Fibroblast of gingiva (primary cell): ENCODE results near the gene C14orf132.
A peak's percentile ranks its signal among the peaks of the same experiment; 100 is the strongest.

Source experiments
- DNase-seq: peaks from one replicate; pipeline ENCODE4 v3.0.0-alpha.2; 2011; ENCODE audit warnings: low read depth

The C14orf132 gene

GRCh38 chr14:96098309-96098998 lies 59.3 kb downstream of the C14orf132 start:
- peak; percentile 46 for DNase-seq

DNA sequence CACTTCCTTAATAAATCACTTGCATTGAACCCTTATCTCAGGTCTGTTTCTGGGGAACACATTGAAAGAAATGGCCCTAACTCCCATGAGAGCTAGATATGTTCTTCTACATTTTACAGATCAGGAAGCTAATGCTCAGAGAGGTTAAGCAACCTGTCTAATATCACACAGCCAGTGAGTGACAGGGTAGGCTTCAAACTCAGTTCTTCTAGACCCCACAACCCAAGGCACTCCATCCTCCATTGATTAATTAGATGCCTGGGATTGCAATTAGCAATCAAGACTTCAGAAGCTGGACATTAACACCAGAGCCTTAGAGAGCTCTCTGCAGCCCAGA lies 59.8 kb downstream of the C14orf132 start:
- no peak for DNase-seq

- DNase-seq: peak; percentile 69
Measured at GRCh38 chr14:96100161-96101064, 61.3 kb downstream of the C14orf132 start.

- peak; percentile 70 for DNase-seq
Measured at GRCh38 chr14:96102081-96102856, 63.1 kb downstream of the C14orf132 start.

DNA sequence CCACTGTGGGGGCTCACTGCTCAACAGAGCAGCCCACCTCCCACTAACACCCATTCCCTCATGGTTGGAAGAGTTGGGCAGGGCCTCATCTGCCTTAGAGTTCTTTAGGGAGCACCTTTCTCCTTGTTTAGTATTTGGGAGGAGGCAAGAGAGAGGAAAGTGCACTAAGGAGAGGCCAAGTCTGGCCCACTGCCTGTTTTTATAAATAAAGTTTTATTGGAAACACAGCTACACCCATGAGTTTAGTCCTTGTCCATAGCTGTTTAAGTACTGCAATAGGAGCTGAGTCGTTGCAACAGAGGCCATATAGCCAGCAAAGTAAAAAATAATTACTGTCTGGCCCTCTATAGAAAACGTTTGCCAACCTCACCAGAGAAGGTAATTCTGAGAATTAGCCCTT lies 63.9 kb downstream of the C14orf132 start:
- no peak for DNase-seq

DNA sequence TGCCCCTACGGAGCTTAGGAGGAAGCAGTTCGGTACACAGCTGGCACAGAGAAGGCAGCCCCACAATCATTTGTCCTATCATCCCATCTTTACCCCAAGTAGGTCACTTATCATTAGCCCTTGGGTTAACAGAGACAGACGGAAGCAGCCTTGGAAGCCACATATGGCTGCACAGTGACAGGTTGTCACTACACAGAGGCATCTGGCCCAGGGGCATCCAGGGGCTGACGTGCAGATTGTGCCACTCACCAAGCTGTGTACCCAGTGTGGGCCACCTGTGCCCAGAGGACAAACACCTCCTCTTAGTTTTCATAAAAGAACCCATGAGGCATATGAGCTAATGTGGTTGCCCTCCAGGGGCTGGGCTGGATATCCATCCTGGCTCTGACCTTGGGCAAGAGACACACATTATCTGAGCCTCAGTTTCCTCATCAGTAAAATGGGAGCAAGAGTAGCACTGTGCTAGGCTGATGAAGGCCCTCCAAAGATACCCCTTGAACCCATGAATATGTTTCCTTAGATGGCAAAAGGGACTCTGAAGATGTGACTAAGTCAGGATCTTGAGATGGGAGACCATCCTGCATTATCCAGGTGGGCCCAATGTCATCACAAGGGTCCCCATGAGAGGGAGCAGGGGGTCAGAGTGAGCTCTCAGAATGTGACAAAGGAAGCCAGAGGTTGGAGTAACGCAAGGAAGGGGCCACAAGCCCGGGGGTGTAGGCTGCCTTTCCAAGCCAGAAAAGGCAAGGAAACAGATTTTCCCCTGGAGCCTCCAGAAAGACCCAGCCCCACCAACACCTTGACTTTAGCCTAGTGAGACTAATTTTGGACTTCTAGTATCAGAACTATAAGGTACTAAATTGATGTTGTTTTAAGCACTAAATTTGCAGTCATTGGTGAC lies 64.6 kb downstream of the C14orf132 start:
- DNase-seq: no peak

DNA sequence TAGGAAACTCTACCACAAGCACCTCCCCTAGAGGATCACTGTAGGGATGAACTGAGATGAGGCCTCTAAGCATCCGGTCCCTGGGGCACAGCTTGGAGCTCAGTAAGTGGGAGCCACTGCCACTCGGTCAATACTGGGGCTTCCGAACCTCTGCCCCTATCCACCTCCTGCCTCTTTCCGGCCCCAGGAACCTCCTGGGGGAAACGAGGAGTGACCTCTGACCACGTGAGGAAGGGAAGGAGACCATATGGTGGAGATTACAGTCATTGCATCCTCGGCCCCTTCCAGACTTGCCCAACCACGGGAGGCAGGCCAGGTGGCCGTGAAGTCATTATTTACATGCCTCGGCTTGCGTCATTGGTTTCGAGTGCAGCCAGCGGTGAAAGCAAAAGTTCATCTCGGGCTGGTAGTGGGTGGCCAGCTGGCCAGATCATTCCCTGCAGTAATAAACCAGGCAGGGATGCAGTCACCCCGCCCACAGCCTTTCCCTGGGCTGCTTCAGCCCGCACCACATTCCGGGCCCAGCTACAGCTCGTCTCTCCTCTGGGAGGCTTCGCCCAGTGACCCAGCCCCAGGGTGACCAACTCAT lies 65.4 kb downstream of the C14orf132 start:
- DNase-seq: peak; percentile 98

DNA sequence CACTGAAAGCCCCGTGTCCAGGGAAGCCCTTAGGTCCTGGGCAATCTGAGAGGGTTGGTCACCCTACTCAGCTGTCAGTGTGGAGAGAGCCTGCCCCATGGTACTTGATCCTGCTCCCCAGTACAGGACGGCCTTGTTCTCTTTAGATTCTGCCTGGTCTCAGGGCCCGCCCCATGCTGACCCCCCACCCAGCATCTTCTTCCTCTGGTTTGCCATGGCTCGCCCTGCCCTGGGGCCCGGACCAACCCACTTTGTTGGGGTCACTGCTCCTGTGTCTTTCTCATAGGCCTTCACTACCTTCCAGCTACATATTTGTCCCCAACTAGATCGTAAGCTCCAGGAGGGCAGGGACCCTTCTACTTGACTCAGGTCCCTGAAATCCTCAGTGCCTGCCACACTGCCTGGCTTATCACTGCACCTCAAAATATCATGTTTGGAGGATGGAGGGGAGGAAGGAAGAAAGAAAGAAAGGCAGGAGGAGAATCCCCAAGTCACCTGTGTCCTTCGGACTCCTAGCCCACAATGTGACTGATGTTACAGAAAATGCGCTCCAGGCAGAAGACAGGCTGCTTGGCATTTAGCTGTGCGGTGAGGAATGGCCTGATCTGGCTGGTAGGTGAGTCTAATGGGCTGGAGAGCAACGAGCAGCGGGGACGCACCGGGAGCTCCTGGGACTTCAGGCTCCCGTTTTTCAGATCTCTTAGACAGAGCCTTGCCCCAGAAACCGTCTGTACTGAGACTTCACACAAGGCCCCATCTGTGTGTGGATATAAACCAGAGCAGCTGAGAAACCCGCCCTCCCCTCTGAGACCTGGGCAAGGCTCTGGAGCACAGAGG lies 66.1 kb downstream of the C14orf132 start:
- no peak for DNase-seq

GRCh38 chr14:96105926-96106441 lies 66.8 kb downstream of the C14orf132 start:
- DNase-seq: no peak

DNA sequence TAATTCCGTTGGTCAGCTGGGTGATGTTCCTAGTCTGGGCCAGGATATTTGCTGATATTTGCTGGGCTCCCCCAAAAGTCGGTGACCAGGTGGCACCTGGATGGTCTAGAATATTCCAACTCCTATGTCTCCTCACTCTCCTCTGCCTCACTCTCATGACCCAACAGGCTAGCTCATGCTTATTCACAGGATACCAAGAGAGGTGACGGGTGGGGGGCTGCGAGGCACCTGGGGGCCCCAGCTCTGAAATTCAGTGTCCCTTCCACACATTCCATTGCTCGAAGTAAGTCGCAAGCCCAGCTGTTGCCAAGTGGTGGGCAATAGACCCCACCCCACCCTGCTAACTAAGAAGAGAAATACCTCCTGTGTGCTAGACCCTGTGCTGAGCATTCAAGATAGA lies 67.7 kb downstream of the C14orf132 start:
- DNase-seq: no peak

- DNase-seq: no peak
Measured at GRCh38 chr14:96108061-96108795, 69.1 kb downstream of the C14orf132 start.

GRCh38 chr14:96108911-96109310 lies 69.7 kb downstream of the C14orf132 start:
- DNase-seq: no peak

DNA sequence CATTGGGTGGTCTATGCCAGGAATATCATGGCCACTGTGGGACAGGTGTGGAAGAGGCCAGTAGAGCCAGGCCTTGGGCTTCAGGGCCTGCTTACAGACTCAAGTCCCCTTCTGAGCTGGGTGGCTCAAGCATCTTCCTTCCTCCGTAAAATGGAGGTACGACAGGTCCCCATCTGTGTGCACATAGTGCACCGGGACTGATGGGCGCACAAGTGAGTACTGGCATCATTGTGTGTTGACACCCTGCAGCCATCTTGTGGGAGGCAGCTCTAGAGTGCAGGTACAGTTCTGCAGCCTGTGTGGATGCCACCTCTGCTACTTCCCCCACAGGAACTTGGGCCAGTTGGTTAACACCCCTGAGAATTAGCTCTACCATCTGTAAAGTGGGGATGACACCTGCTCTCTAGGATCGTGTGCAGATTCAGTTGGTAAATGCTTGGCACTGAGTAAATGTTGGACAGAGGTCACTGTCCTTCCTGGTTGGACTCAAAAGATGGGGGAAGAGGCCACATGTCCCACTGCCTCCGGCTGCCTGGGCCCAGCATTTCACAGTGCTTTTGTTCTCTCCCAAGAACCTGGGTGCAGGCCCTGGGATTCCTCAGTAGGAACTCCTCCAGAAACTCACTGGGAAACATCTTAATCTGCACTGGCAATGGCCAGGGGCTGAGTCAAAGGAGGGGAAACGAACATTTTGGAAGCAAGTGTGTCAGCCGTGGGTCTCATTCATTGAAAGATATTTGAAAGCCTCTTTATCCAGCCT lies 70.6 kb downstream of the C14orf132 start:
- no peak for DNase-seq

DNA sequence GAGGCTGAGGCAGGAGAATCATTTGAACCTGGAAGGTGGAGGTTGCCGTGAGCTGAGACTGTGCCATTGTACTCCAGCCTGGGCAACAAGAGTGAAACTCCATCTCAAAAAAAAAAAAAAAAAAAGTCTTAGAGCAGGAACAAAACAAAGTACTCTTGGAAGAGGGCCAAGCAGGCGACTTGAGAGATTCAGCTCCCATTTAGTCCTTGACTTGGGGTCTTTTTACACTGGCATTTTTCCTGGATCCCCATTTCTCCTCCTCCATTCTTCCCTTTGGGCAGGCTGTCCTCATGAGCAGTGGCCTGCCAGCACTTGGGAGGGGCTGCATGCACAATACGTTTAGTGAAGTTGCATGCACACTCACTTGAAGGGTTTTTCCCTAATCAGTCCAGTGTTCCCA lies 72.9 kb downstream of the C14orf132 start:
- DNase-seq: no peak

GRCh38 chr14:96114002-96114401 lies 74.8 kb downstream of the C14orf132 start:
- no peak for DNase-seq

GRCh38 chr14:96117101-96117897 lies 78.1 kb downstream of the C14orf132 start:
- DNase-seq: peak; percentile 5

GRCh38 chr14:96117960-96118359 lies 78.8 kb downstream of the C14orf132 start:
- no peak for DNase-seq

DNA sequence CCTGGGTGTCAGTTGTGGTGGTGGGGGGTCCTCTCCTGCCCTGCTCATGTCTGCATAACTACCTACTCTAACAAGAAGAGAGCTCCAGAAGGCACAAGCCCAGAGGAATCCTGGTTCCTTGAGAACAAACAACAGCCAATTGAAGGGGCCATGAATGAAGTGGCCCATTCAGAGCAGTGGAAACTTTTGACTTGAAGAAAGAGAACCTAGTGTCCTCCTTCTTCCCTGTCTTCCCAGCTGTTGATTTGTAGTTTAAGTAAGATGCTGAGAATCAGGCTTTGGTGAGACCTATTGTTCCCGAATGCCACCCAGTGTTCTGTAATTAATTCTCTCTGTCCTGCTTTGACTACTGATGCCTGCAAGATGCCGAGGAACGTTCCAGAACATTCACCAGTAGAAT lies 79.2 kb downstream of the C14orf132 start:
- no peak for DNase-seq
